CD4-positive, alpha-beta T cell (primary cell): ENCODE data around the gene DCHS1. TPM values are rescaled to one million over a fixed set of nuclear protein-coding genes. Genes with fewer than 3 reads are reported as not detected.

Experiments used
- ATAC-seq: fragments of 200-7000 bp; cut with Tn5 transposase; one replicate; pipeline ENCODE4 v1.10.0; 2022; ENCODE audit warnings: mild to moderate bottlenecking; ENCODE audit not compliant: poor library complexity
- CTCF ChIA-PET: fragments of 350-600 bp; sonication (Branson Sonifier 250); formaldehyde crosslinking; loops from one replicate; lab custom pipeline; 2021; ENCODE audit warnings: antibody characterized with exemption, inconsistent platforms; lab: Charles Lee
- POLR2A ChIA-PET: fragments of 350-600 bp; sonication (Branson Sonifier 250); formaldehyde crosslinking; loops from one replicate; lab custom pipeline; 2021; ENCODE audit warnings: antibody characterized with exemption, inconsistent platforms; lab: Charles Lee
- DNase-seq, 14 experiments: peaks; one replicate each; pipeline ENCODE4 v3.0.0-alpha.2; 2013 to 2020; ENCODE audit warnings: mixed read lengths in 2 of 14
- H3K27ac ChIP-seq, 2 donors: one replicate each; pipeline versions ENCODE4 v1.5.1 to v1.7.0; 2013; ENCODE audit warnings: low read length in 2 of 2, low read depth in 1 of 2, mild to moderate bottlenecking in 1 of 2
- H3K27me3 ChIP-seq, 2 experiments: 1 replicate in 1 of 2; 2 replicates in 1 of 2; pipeline versions ENCODE4 v1.6.1 to v1.7.0; 2013; ENCODE audit warnings: low read length in 2 of 2, control low read depth in 1 of 2, mild to moderate bottlenecking in 1 of 2, moderate library complexity in 1 of 2; ENCODE audit not compliant: insufficient read depth in 2 of 2, control insufficient read depth in 1 of 2
- H3K36me3 ChIP-seq: one replicate; pipeline ENCODE4 v1.6.1; 2013; ENCODE audit warnings: low read length, control low read depth; ENCODE audit not compliant: insufficient read depth
- H3K4me1 ChIP-seq: one replicate; pipeline ENCODE4 v1.6.1; 2013; ENCODE audit warnings: low read length, control low read depth; ENCODE audit not compliant: insufficient read depth
- H3K4me3 ChIP-seq: one replicate; pipeline ENCODE4 v1.5.1; 2013; ENCODE audit warnings: mild to moderate bottlenecking, low read length, moderate library complexity
- H3K9me3 ChIP-seq, 2 experiments: 1 replicate in 1 of 2; 2 replicates in 1 of 2; pipeline versions ENCODE4 v1.6.1 to v1.7.0; 2013; ENCODE audit warnings: low read length in 2 of 2, mild to moderate bottlenecking in 2 of 2, control low read depth in 1 of 2, moderate library complexity in 1 of 2; ENCODE audit not compliant: control insufficient read depth in 1 of 2, insufficient read depth in 1 of 2
- H3K27ac Mint-ChIP-seq: one replicate; pipeline ENCODE4 v1.8.0; 2020; ENCODE audit warnings: mixed read lengths
- H3K27me3 Mint-ChIP-seq: one replicate; pipeline ENCODE4 v1.8.0; 2021; ENCODE audit warnings: mixed read lengths
- H3K36me3 Mint-ChIP-seq: one replicate; pipeline ENCODE4 v1.8.0; 2021; ENCODE audit warnings: low read depth, mixed read lengths
- H3K4me1 Mint-ChIP-seq: one replicate; pipeline ENCODE4 v1.8.0; 2021; ENCODE audit warnings: low read depth, mixed read lengths
- H3K4me3 Mint-ChIP-seq: one replicate; pipeline ENCODE4 v1.8.0; 2020; ENCODE audit warnings: mild to moderate bottlenecking, mixed read lengths
- H3K9me3 Mint-ChIP-seq: one replicate; pipeline ENCODE4 v1.8.0; 2020; ENCODE audit warnings: mixed read lengths
- intact Hi-C, 2 experiments: fragments of 100-400 bp; cut with DNase I in 1 of 2; cut with micrococcal nuclease in 1 of 2; formaldehyde crosslinking; loops; one replicate each; pipeline versions ENCODE4 v1.15.1 to v1.9.0; 2023 to 2025; cut with DNase I, micrococcal nuclease
- total RNA-seq, 174 experiments: library from RNA in 2 of 174; stranded (reverse) in 2 of 174; gene quantifications; one replicate each; pipeline ENCODE4 v1.2.3 and lab custom pipeline; 2021 to 2026
- TF ChIP-seq, protein P1 (sequence below): fragments of 200-600 bp; IDR thresholded peaks from one replicate; pipeline ENCODE4 v1.8.0; 2022; ENCODE audit warnings: antibody characterized with exemption, mild to moderate bottlenecking

The DCHS1 gene
- total RNA-seq, 2 experiments from 2014 or later = 9.7 TPM

DNA sequence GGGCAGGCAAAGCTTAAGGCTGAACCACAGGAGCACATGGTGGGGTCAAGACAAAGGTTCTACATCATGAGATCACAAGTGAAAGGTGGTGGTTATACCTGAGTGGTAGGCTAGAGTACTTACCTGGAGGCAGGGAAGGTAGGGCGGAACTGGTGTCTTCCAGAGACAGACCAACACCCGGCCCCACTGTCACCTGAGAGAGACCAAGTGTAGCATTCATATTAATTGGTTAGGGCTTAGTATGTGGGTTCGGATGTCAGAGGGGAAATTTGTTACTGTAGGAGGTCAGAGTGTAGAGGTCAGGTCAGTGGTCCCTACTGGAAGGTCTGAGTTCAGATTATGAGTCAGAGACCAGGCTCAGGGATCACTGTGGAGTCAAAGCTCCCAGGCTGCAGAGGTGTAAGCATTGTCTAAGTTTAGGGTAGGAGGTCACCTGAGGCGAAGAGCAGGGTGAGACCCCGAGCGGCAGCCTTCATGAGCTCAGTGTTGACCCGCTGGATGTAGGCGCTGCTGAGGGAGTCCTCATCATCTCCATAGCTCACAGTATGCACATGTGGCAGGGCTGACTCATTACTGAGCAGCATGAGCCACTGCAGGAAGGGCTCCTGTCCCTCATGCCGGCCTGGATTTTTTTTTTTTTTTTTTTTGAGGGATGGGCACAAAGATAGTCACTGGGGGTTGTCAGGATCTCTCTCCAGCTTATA lies 39.6 kb downstream of the DCHS1 start:
- ChIA-PET CTCF (interaction anchor here (1.1 to 1.3 kb wide), 2 partner anchors 12 to 67 kb away, joined by 3 read pairs; partner anchors contain the start of gene MRPL17), POLR2A (interaction anchor here (1.2 kb wide), 1 partner anchor 67 kb away, joined by 3 read pairs; the partner anchor contains the start of gene MRPL17)
- no peaks in the 10 kb centered on the region for H3K9me3 ChIP-seq
- no peak overlapping the region for H3K27ac ChIP-seq
- peaks cover 49% of the 10 kb centered on the region for H3K4me1 ChIP-seq
- Mint-ChIP-seq H3K4me1 (peaks cover 15% of the 10 kb centered on the region), H3K36me3 (peaks cover 15% of the 10 kb centered on the region), H3K27me3 (no peaks in the 10 kb centered on the region), H3K27ac (peak overlapping the region; percentile 50), H3K9me3 (no peaks in the 10 kb centered on the region), H3K4me3 (peak overlapping the region; percentile 53)
- H3K36me3 ChIP-seq = peaks cover 36% of the 10 kb centered on the region
- DNase-seq = no peak
- H3K27me3 ChIP-seq = no peaks in the 10 kb centered on the region
- no peak overlapping the region for H3K4me3 ChIP-seq
- intact Hi-C loops = loop anchor here (2.0 to 10.0 kb wide), 4 partner anchors 39 to 381 kb away; partner anchors contain the start of genes APBB1 (in 1 of the 2), ARFIP2 (in 1 of the 2), CNGA4 (in 1 of the 2) and DCHS1 (in 1 of the 2)
- TF ChIP-seq, protein P1, sequence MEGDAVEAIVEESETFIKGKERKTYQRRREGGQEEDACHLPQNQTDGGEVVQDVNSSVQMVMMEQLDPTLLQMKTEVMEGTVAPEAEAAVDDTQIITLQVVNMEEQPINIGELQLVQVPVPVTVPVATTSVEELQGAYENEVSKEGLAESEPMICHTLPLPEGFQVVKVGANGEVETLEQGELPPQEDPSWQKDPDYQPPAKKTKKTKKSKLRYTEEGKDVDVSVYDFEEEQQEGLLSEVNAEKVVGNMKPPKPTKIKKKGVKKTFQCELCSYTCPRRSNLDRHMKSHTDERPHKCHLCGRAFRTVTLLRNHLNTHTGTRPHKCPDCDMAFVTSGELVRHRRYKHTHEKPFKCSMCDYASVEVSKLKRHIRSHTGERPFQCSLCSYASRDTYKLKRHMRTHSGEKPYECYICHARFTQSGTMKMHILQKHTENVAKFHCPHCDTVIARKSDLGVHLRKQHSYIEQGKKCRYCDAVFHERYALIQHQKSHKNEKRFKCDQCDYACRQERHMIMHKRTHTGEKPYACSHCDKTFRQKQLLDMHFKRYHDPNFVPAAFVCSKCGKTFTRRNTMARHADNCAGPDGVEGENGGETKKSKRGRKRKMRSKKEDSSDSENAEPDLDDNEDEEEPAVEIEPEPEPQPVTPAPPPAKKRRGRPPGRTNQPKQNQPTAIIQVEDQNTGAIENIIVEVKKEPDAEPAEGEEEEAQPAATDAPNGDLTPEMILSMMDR = no peak
- no peak for ATAC-seq

DNA sequence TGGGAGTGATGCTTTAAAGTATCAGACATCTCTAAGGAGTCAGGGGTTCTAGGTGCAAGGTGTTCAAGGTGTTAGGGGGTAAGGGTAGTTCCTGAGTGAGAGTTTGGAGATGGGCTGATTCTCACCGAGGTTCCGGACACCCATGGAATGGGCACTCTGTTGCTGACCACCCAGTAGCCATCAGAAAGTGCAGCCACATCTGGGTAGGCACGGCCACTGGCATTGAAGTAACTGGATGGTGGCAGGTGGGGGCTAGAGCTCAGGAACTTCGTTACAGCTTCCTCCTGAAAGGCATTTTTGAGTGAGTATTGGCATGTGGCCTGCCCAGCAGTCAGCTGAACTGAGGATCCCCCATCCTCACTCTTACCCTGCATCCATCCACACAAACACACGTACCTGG lies 40.6 kb downstream of the DCHS1 start:
- CTCF ChIA-PET = interaction anchor here (1.1 to 1.6 kb wide), 2 partner anchors 11 to 52 kb away, joined by 3 read pairs; no protein-coding TSS in a partner anchor
- POLR2A ChIA-PET = interaction anchor here (4.4 kb wide), 1 partner anchor 67 kb away, joined by 134 read pairs; the partner anchor contains the start of gene MRPL17
- peaks cover 57% of the 10 kb centered on the region for H3K4me1 ChIP-seq
- H3K4me3 ChIP-seq = no peak overlapping the region
- H3K27me3 Mint-ChIP-seq = no peaks in the 10 kb centered on the region
- TF ChIP-seq, protein P1 = no peak
- intact Hi-C loops = loop anchor here (2.0 to 10.0 kb wide), 4 partner anchors 40 to 380 kb away; partner anchors contain the start of genes APBB1 (in 1 of the 2), ARFIP2 (in 1 of the 2), CNGA4 (in 1 of the 2) and DCHS1 (in 1 of the 2)
- H3K27me3 ChIP-seq = no peaks in the 10 kb centered on the region
- H3K4me3 Mint-ChIP-seq = no peak overlapping the region
- H3K27ac Mint-ChIP-seq = no peak overlapping the region
- H3K27ac ChIP-seq = no peak overlapping the region
- ATAC-seq (no peak), DNase-seq (no peak)
- peaks cover 25% of the 10 kb centered on the region for H3K36me3 Mint-ChIP-seq
- no peaks in the 10 kb centered on the region for H3K9me3 ChIP-seq
- H3K36me3 ChIP-seq = peaks cover 46% of the 10 kb centered on the region
- peaks cover 24% of the 10 kb centered on the region for H3K4me1 Mint-ChIP-seq
- H3K9me3 Mint-ChIP-seq = no peaks in the 10 kb centered on the region

DNA sequence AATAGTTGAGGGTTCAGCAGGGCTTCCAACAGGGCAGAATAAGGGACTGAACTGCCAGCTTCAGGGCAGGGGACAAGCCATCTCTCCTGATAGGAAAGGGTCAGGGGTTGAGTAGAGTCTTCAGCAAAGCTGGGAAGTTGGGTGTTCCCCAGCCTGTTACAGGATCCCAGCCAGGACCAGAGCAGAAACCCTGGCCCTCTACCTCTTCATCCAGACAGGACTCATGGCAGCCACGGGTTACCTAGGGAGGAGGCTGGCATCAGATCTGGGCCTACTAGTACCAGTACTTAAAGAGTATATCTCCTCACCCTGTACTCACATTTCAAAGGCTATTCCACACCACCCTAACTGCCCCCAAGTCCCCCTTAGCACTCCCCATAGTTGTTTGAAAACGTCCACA lies 41.2 kb downstream of the DCHS1 start:
- Histone ChIP-seq H3K4me1 (peaks cover 58% of the 10 kb centered on the region), H3K9me3 (no peaks in the 10 kb centered on the region), H3K4me3 (no peak overlapping the region), H3K36me3 (peaks cover 52% of the 10 kb centered on the region), H3K27me3 (no peaks in the 10 kb centered on the region), H3K27ac (no peak overlapping the region)
- TF ChIP-seq, protein P1 = no peak
- peak in 1 of 14 experiments; percentile 5 for DNase-seq
- H3K36me3 Mint-ChIP-seq = peaks cover 31% of the 10 kb centered on the region
- no peaks in the 10 kb centered on the region for H3K9me3 Mint-ChIP-seq
- ATAC-seq = no peak
- CTCF ChIA-PET = interaction anchor here (1.6 kb wide), 1 partner anchor 53 kb away, joined by 3 read pairs; no protein-coding TSS in a partner anchor
- H3K4me3 Mint-ChIP-seq = no peak overlapping the region
- no peak overlapping the region for H3K27ac Mint-ChIP-seq
- intact Hi-C loops = loop anchor here (2.0 to 10.0 kb wide), 3 partner anchors 40 to 380 kb away; partner anchors contain the start of genes APBB1 (in 1 of the 2), CNGA4 (in 1 of the 2), DCHS1 (in 1 of the 2) and FHIP1B (in 1 of the 2)
- no peaks in the 10 kb centered on the region for H3K27me3 Mint-ChIP-seq
- POLR2A ChIA-PET = interaction anchor here (4.4 kb wide), 1 partner anchor 68 kb away, joined by 134 read pairs; the partner anchor contains the start of gene MRPL17
- H3K4me1 Mint-ChIP-seq = peaks cover 28% of the 10 kb centered on the region
